GM20431 (cell line): Measurements from ENCODE around the gene LEMD2.
"Not testable (repeated sequence)": the region's sequence is repeated elsewhere in the genome, so short reads cannot be mapped to it uniquely, and the experiment has no call there.

Experiments
- in situ Hi-C: fragments of 300-500 bp; cut with MseI, MboI; formaldehyde crosslinking; loops from one replicate; pipeline ENCODE4 v1.15.0; 2020; ENCODE audit warnings: low sequenced_read_pairs; ENCODE audit not compliant: unreplicated experiment

The LEMD2 gene

DNA sequence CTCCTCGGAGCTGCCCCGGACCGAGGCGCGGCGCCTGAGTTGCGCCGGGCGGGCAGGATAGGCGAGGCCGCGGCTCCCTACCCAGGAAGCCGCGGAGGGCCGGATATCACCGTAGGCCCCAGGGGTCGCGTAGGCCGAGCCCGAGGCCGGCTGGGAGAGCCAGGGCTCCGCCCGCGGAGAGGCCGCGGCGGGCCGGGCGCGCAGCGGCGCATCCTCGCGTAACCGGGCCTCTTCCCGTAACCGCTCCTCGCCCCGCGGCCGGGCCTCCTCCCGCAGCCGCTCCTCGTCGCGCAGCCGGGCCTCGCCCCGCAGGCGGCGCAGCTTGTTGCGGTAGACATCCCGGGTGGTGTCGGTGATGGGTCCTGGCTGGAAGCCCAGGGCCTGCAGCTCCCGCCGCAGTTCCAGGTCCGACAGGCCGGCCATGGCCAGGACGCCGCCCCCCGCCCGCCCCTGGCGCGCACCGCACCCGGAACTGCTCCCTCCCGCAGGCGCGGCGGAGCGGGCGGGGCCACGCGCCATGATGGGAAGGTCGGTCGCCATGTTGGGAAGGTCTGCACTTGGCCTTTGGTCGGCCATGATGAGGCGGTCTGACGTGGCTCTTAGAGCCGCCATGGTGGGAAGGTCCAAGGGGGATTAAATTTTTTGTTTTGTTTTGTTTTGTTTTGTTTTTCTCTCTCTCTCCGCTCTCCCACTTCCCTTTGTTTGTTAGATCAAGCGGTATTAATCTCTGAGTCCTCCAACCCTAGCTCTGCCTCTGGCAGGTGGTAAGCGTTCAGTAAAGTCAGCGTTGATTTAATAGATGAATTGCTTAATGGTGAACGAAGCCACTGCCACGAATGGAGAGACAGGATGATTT, at the start of gene LEMD2:
Gene LEMD2, minus strand, starts transcription at position 437 of the 856 bp plus-strand sequence. Its CDS starts 14 bp downstream, at position 423.
- in situ Hi-C loops = no loop called here

DNA sequence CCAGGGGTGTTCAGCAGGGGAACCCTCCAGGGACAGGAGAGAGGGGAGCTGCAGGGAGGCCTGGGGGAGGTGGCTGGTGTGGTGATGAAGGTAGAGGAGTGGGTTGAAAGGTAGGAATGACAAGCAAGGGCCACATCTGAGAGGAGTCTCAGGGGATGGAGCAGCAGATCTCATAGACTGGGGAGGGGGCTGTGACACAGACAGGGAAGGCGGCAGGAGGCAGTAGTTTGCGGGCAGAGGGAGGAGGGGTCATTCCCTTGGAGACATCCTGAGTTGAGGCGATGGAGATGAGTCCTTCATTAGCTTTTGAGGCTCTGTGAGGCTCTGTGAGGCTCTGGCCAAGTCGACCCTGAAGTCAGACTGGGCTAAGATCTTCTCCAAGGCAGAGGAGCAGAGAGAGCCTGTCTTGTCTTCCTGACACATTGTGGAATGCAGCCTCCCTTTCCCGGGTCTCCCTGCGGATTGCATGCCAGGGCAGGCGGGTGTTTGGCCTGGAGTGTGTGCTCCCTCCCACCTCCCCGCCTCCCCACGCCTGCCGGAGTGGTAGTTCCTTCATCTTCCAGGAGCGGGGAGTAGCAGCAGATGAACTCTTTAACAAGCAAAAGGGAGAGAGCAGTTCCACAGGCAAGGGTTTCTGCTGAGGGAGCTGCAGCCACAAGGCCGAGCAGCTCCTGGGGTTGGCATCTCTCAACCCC, 49.2 kb upstream of the LEMD2 start:
- in situ Hi-C loops = no loop called here

- in situ Hi-C loops = no loop called here
Measured at GRCh38 chr6:33836806-33837469, 48.0 kb upstream of the LEMD2 start.

DNA sequence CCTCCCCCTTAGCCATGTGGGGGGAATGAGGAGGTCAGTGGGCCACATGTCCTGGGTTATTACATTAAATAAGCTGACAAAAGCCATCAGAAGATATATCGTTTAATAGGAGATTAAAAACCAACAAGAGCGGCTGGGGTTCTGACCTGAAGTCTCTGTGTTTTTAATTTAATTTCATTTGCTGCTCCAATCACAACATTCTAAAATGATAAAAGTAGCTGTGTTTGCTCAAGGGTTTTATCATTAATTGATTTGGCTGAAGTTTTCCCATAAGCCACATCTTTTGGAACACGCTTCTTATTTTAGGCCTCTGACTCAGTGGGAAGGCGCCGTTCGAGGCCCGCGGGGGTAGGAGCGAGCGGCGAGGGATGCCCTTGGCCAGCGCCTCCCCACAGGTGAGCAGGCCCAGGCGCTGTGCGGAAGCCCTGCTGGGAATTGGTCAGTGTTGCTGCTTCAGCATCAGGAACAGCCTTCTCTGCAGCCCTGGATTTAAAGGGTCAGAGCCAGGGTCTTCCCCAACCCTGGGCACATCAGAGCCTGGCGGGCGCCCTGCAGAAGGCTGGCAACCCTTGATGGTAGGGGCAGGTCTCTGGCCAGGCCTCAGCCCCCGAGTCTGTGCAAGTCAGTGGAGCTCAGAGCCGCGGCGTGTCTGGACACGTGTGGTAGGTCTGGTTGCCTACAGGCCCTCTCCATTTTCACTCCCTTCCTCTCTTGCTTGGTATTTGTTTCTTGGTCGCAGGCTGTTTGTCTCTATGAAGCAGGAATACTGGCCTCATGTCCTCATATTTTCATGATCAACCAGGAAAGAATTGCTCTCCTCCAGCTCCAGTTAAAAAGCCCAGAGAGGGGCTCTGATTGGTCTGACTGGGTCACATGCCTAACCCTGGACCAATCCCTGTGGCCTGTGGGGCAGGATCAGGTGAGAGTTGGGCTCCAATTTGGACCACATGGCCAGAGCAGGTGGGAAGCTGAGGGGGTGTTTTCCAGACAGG, 45.8 kb upstream of the LEMD2 start:
- in situ Hi-C loops = no loop called here

DNA sequence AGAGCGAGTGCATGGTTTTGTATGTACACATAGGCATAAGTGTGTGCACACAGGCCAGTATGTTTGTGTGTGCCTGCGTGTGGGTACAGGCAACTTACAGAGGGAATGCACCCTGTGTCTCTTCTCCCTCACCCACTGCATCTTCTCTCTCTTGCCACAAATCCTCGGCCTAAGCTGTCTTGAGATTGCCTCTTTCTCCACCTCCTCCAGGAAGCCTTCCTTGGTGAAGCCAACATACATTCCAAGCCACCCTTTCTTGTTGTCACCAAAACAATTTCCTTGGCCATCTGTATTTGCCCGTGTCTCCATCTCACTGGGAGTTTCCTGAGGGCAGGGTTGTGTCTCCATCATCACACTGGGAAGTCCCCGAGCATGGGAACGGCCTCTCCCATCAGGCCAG, 44.7 kb upstream of the LEMD2 start:
- in situ Hi-C loops = no loop called here

GRCh38 chr6:33832831-33833230, 43.9 kb upstream of the LEMD2 start:
- in situ Hi-C loops = not testable (repeated sequence)

- in situ Hi-C loops = not testable (repeated sequence)
Measured at GRCh38 chr6:33831725-33832124, 42.8 kb upstream of the LEMD2 start.

- in situ Hi-C loops = no loop called here
Measured at GRCh38 chr6:33830635-33831240, 41.8 kb upstream of the LEMD2 start.

DNA sequence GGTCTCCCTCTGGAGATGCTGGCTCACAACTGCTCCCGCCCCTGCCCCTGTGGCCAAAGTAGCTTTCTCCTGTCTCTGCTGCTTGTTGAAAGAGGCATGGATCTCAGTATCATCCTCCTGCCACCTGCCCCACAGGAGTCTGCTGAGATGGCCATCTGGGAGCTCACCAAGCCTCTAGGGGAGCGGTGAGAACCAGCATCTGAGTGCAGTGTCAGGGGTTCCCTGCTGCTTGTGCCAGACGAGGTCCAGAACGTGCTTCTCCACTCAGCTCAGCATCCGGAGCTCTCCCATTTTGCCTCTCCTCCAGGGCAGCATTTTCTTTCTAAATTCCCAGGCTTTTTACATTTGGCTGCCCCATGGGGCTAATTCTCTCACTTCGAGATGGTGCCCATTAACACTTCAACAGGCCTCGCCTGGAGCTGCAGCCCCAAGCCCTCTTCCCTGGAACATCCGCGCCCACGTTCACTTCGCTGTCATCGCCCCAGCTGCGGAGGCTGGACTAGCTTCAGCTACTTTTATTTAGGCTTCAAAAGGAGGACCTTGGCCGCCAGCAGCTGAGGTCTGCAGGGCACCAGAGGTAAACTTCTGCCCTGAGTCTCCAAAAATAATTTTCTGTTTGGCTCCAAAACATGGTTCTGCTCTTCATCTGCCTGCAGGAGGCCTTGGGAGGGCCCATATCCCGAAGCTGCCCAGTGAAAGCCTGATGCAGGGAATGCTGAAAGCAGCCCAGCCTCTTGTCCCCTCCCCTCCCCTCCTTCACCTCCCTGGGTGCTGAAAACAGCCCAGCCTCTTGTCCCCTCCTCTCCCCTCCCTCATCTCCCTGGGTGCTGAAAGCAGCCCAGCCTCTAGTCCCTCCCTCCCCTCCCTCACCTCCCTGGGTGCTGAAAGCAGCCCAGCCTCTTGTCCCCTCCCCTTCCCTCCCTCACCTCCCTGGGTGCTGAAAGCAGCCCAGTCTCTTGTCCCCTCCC, 40.1 kb upstream of the LEMD2 start:
- in situ Hi-C loops = no loop called here

DNA sequence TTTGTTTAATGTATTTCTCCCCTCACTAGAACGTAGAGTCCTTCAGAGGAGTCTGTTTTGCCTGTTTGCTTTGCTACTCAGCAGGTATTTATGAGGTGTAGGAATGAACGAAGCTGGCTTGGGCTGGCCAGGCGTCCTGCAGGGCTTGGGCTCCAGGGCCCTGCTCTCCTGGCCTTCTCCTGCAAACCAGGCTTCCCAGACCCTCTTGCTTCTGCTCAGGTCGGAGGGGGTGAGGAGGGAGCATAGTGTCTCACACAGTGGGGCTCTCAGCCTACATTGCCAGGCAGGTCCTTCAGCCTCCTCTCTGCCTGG, 39.5 kb upstream of the LEMD2 start:
- in situ Hi-C loops = no loop called here

DNA sequence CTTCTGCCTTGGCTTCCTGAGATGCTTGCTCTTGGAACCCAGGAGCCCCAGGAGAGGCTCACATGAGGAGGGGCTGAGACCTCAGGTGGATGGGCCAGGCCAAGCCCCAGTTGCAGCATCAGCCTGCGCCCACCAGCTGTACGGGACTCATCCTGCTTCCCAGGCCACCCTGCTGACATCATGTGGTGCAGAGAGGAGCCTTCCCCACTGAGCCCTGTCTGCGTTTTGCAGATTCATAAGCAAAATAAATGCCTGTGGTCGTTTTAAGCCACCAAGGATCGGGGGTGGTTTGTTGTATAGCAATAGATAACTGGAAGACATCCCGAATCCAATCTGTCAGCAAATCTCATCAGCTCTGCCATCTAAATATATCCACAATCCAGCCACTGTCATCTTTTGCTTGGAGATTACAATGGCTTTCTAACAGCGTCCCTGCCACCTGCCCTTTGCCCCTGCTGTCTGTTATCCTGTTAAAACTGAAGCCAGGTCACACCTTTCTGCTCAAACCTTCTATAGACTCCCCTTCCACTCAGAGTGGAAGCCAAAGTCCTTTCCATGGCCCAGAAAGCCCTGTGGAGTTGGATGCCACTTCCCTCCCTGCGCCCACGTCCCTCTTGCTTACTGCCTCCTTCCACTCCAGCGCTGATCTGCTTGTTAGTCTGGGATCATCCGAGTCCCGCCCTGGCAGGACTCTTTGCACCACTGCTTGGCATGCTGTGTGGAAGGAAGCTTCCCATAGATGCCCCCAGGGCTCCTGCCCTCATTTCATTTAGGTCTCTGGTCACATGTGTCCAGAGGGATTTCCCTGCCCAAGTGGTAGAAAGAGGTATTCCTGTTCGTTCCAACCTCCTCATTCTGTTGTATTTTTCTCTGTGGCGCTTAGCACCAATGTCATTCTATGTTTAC, 38.9 kb upstream of the LEMD2 start:
- in situ Hi-C loops = no loop called here

DNA sequence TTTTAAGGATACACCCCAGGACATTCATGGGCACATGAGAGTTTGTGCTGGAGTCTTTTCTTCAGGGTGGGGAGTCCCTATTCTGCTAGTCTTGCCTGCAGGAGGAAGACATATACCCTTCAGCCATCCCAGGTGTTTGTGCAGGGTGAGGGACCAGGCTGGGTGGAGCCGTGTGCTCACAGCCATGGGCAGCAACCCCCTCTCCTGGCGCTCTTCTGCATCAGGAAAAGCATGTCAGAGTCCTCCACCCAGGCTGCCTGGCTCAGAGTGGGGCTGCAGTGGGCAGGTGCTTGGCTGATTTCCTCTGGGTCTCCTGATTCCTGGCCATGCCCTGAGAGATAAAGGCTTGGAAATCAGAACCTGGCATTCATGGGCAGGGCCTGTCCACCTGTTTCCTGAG, 37.6 kb upstream of the LEMD2 start:
- in situ Hi-C loops = no loop called here

DNA sequence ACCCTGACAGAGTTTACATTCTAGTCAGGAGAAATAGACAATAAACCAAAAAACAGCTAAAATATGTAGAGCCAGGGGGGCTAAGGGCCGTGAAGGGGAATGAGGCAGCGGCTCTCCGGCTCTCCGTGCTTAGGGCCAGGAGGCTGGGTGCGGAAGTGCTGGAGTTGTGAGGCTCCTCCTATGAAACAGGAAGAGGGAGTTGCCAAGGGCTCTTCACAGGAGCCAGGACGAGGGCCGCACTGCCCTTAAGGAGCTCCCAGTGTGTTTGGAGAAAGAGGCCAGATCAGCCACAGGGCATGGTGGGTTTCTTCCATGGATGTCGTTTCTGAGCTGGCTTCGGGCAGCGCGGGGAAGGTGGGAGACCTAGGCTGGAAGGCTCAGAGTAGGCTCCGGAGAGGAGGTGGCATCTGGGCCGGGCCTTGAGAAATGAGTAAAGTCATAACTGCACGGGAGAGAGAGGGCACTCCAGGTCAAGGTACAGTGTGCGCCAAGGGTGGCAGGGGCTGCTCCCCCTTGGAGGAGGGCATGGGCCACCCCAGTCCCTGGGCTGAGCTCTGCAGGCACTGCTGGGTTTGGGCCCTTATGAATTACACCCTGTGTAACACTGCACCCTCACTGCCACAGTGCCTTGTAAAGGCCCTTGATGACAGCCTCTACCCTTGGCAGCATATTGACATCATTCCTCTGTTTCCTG, 35.7 kb upstream of the LEMD2 start:
- in situ Hi-C loops = no loop called here

DNA sequence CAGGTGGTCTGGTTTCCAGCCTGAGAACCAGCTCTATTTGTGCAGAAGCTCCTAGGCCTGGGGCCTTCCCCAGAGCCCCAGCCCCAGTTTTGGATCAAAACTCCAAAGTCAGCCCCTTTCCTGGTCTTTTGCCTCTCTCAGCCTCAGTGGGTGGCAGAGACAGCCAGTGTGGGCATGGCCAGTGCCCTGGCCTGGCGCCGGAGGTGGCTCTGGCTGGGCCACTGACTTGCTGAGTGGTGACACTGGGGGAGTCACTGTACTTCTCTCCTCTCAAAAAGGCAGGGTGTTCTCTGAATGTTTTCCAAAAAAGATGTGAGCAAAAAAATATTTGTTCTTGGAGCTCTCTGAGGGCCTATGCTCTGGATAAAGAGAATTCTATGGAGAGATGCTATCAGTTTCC, 34.9 kb upstream of the LEMD2 start:
- in situ Hi-C loops = no loop called here

GRCh38 chr6:33822575-33823395, 33.9 kb upstream of the LEMD2 start:
- in situ Hi-C loops = no loop called here
